GM19043 (cell line): ENCODE data around the gene AQP2.
A peak's percentile ranks its signal among the peaks of the same experiment; 100 is the strongest.
"Not testable (repeated sequence)": the region's sequence is repeated elsewhere in the genome, so short reads cannot be mapped to it uniquely, and the experiment has no call there.

Source experiments
- ATAC-seq: cut with Tn5 transposase; IDR thresholded peaks from one replicate; pipeline ENCODE4 v1.9.1; 2021; ENCODE audit warnings: low read depth; ENCODE audit not compliant: unreplicated experiment

AQP2 gene

GRCh38 chr12:49984476-49985359 lies 34.2 kb downstream of the AQP2 start:
- ATAC-seq, result no peak

- no peak for ATAC-seq
These were observed 35.4 kb downstream of the AQP2 start for GRCh38 chr12:49985981-49986380.

GRCh38 chr12:49986476-49986875 lies 35.9 kb downstream of the AQP2 start:
- not testable (repeated sequence) for ATAC-seq

GRCh38 chr12:49987625-49988303 lies 37.2 kb downstream of the AQP2 start:
- ATAC-seq, result no peak

GRCh38 chr12:49989400-49989799 lies 38.9 kb downstream of the AQP2 start:
- ATAC-seq, result not testable (repeated sequence)

- ATAC-seq, result no peak
These were observed 39.7 kb downstream of the AQP2 start for GRCh38 chr12:49990273-49990672.

- no peak for ATAC-seq
These were observed 47.9 kb downstream of the AQP2 start for GRCh38 chr12:49998453-49998852.

GRCh38 chr12:50003595-50003994 lies 53.1 kb downstream of the AQP2 start:
- no peak for ATAC-seq

GRCh38 chr12:50004696-50005095 lies 54.2 kb downstream of the AQP2 start:
- ATAC-seq, result no peak

- ATAC-seq, result no peak
These were observed 54.6 kb downstream of the AQP2 start for GRCh38 chr12:50005175-50005574.

GRCh38 chr12:50006280-50006679 lies 55.7 kb downstream of the AQP2 start:
- no peak for ATAC-seq

- ATAC-seq, result peak; percentile 53
These were observed 56.4 kb downstream of the AQP2 start for GRCh38 chr12:50006754-50007442.
